HepG2 (cell line): Measurements from ENCODE around the gene PEX5L. TPM values are rescaled to one million over a fixed set of nuclear protein-coding genes. Genes with fewer than 3 reads are reported as not detected.

Experiments
- ATAC-seq: fragments of 200-7000 bp; cut with Tn5 transposase; 3 replicates; pipeline ENCODE4 v1.9.1; 2020; ENCODE audit warnings: mild to moderate bottlenecking, moderate library complexity
- BruUV-seq: library from RNA; stranded (reverse); fragments of 400-500 nt; replicated peaks from 2 replicates; lab custom pipeline; 2021; lab: Mats Ljungman, UMichigan
- CTCF ChIA-PET: fragments of 300-600 bp; formaldehyde crosslinking; extraction: SDS; loops from one replicate; lab custom pipeline; 2021; ENCODE audit warnings: low total read pairs, inconsistent platforms, low intra/inter-chr PET ratio; lab: Yijun Ruan, JAX
- POLR2A ChIA-PET: fragments of 350-600 bp; sonication (Branson Sonifier 250); formaldehyde crosslinking; loops from one replicate; lab custom pipeline; 2020; ENCODE audit warnings: antibody characterized with exemption, inconsistent platforms; lab: Yijun Ruan, JAX
- DNase-seq: peaks from one replicate; pipeline ENCODE4 v3.0.0-alpha.2; 2015; ENCODE audit warnings: low spot score
- FAIRE-seq: peaks from 3 replicates; lab custom pipeline; 2011; peaks lifted over from hg19 to GRCh38; lab: Jason Lieb, UNC
- H2AFZ ChIP-seq: one replicate; pipeline ENCODE4 v1.6.1; 2011; ENCODE audit warnings: low read length, inconsistent platforms
- H3K27ac ChIP-seq: fragments of 300-600 bp; 3 replicates; pipeline ENCODE4 v1.8.0; 2011; ENCODE audit warnings: mixed run types, mild to moderate bottlenecking, mixed read lengths, low read length, inconsistent platforms; ENCODE audit not compliant: insufficient read depth; ENCODE audit errors: extremely low read length
- H3K27me3 ChIP-seq, 2 experiments: fragments of 200-600 bp in 1 of 2; 2 replicates in 1 of 2; 3 replicates in 1 of 2; pipeline versions ENCODE4 v1.6.0 to v1.8.0; 2011; ENCODE audit warnings: low read length in 2 of 2, mild to moderate bottlenecking in 2 of 2, moderate library complexity in 2 of 2, inconsistent platforms in 1 of 2; ENCODE audit not compliant: insufficient read depth in 2 of 2, control insufficient read depth in 1 of 2
- H3K36me3 ChIP-seq, 2 experiments: fragments of 200-600 bp in 1 of 2; replicated peaks in 1 of 2; 2 replicates in 1 of 2; 3 replicates in 1 of 2; pipeline versions ENCODE4 v1.5.1 to v1.8.0; 2011; ENCODE audit warnings: low read length in 2 of 2, inconsistent platforms in 1 of 2; ENCODE audit not compliant: insufficient read depth in 2 of 2, control insufficient read depth in 1 of 2
- H3K4me1 ChIP-seq: 2 replicates; pipeline ENCODE4 v1.5.1; 2012; ENCODE audit warnings: low read length, inconsistent platforms; ENCODE audit not compliant: insufficient read depth
- H3K4me2 ChIP-seq: 2 replicates; pipeline ENCODE4 v1.6.0; 2011; ENCODE audit warnings: low read depth, low read length, inconsistent platforms
- H3K4me3 ChIP-seq, 3 experiments: fragments of 200-600 bp in 1 of 3; sonication (generic), shearing (Covaris generic) in 1 of 3; replicated peaks in 1 of 3; 2 replicates each; pipeline ENCODE4 v1.5.1; 2011 to 2016; ENCODE audit warnings: low read length in 3 of 3, inconsistent platforms in 2 of 3, low read depth in 2 of 3, mild to moderate bottlenecking in 2 of 3, control low read depth in 1 of 3, mixed read lengths in 1 of 3; ENCODE audit not compliant: insufficient read depth in 1 of 3
- H3K79me2 ChIP-seq: one replicate; pipeline ENCODE4 v1.6.1; 2011; ENCODE audit warnings: low read length, inconsistent platforms; ENCODE audit not compliant: insufficient read depth
- H3K9ac ChIP-seq: 2 replicates; pipeline ENCODE4 v1.6.0; 2011; ENCODE audit warnings: mild to moderate bottlenecking, low read depth, low read length, inconsistent platforms; ENCODE audit not compliant: insufficient read depth
- H3K9me3 ChIP-seq: 2 replicates; pipeline ENCODE4 v1.5.1; 2012; ENCODE audit warnings: mild to moderate bottlenecking, low read length
- H4K20me1 ChIP-seq: 2 replicates; pipeline ENCODE4 v1.6.0; 2011; ENCODE audit warnings: inconsistent platforms, mild to moderate bottlenecking, low read length, moderate library complexity; ENCODE audit not compliant: insufficient read depth
- ZHX2 ChIP-seq, 2 experiments: sonication (generic) in 1 of 2; formaldehyde crosslinking in 1 of 2; IDR thresholded peaks; 2 replicates each; pipeline versions ENCODE4 v1.6.1 to v1.9.0; 2014 to 2022; ENCODE audit warnings: antibody characterized with exemption in 1 of 2, borderline replicate concordance in 1 of 2, inconsistent platforms in 1 of 2, low read depth in 1 of 2, missing genetic modification reagents in 1 of 2
- WGBS: methylation state at CpG from one replicate; pipeline ENCODE4 v1.1.6; 2017; ENCODE audit warnings: low lambda C conversion rate; 5-methylcytosine and 5-hydroxymethylcytosine counted together
- in situ Hi-C: cut with HindIII; loops from 2 replicates; pipeline ENCODE4 v1.10.0; 2017; ENCODE audit warnings: low pct_unique_long_range_greater_than_20kb; ENCODE audit not compliant: extremely low pct_ligation_motif_present
- intact Hi-C: fragments of 100-400 bp; cut with micrococcal nuclease; formaldehyde crosslinking; loops from one replicate; pipeline ENCODE4 v1.10.0; 2022; ENCODE audit not compliant: unreplicated experiment
- polyA plus RNA-seq, 8 experiments: library from polyadenylated mRNA; depleted of rRNA in 3 of 8; stranded (reverse) in 7 of 8; unstranded in 1 of 8; fragments of >200 nt; fragmentation: Illumina TruSeq in 4 of 8; extraction: Trizol in 4 of 8; gene quantifications; 2 replicates each; pipeline versions ENCODE4 v1.2.1 to v1.2.3, GENCODE V29; 2011 to 2016; ENCODE audit warnings: low read depth in 4 of 8, missing spikeins in 1 of 8, mixed read lengths in 1 of 8; ENCODE audit not compliant: insufficient read depth in 1 of 8
- total RNA-seq, 5 experiments: library from RNA; depleted of rRNA; stranded (reverse); fragments of >200 nt; fragmentation: Illumina TruSeq; extraction: Trizol; gene quantifications; 2 replicates each; pipeline ENCODE4 v1.2.3, GENCODE V29; 2016; ENCODE audit warnings: low read depth in 1 of 5

The PEX5L gene
- total and polyA plus RNA-seq, 2 of the 13 experiments (the other 11 are each of a cell fraction or from before 2014, with no cell fraction given), result not detected

- DNase-seq, result no peak
- POLR2A ChIA-PET, result no interaction called here
- TF ChIP-seq ZHX2 (IDR thresholded peaks at IDR 0.05; ENCODE audit: low read depth) (no peak), ZHX2 (CRISPR knock-in tag; IDR thresholded peaks at IDR 0.05; ENCODE audit: borderline replicate concordance) (no peak)
- Histone ChIP-seq H3K27me3 (peaks cover 0 to 1% of the 10 kb centered on the region in 2 experiments; a peak in 1 of 5 replicates), H3K79me2 (no peaks in the 10 kb centered on the region), H4K20me1 (no peaks in the 10 kb centered on the region), H3K36me3 (peaks cover 24 to 65% of the 10 kb centered on the region in 2 experiments), H3K27ac (no peak overlapping the region), H3K9ac (no peak overlapping the region), H2AFZ (no peak overlapping the region), H3K9me3 (no peaks in the 10 kb centered on the region), H3K4me1 (no peaks in the 10 kb centered on the region), H3K4me2 (no peak overlapping the region), H3K4me3 (no peak overlapping the region)
- 92% methylated on average over 2 of the region's 2 CpGs for WGBS
- intact Hi-C loops, result no loop called here
- in situ Hi-C loops, result no loop called here
- ATAC-seq, result no peak
- FAIRE-seq, result no peak
- no TSS peak for BruUV-seq
- CTCF ChIA-PET, result no interaction called here
Measured at GRCh38 chr3:179765396-179765795, 271.3 kb downstream of the PEX5L start.
